IMR-90 (cell line): ENCODE measurements around the gene YIPF1.

ENCODE experiments used
- CTCF ChIP-seq: conservative IDR thresholded peaks from 2 replicates; pipeline ENCODE4 v1.5.1; 2012; ENCODE audit warnings: mild to moderate bottlenecking, low read depth, low read length, improper control_type of control experiment
- MAZ ChIP-seq: IDR thresholded peaks from 2 replicates; pipeline ENCODE4 v1.6.1; 2012; ENCODE audit warnings: low read depth, mild to moderate bottlenecking, low read length, improper control_type of control experiment, moderate library complexity, borderline replicate concordance
- NFE2L2 ChIP-seq: fragments of 150-350 bp; IDR thresholded peaks from 2 replicates; pipeline ENCODE4 v1.6.1; 2016; ENCODE audit warnings: low read depth, mild to moderate bottlenecking, low read length
- POLR2A ChIP-seq: IDR thresholded peaks from 2 replicates; pipeline ENCODE4 v1.6.1; 2012; ENCODE audit warnings: mild to moderate bottlenecking, low read depth, low read length
- RAD21 ChIP-seq: IDR thresholded peaks from 2 replicates; pipeline ENCODE4 v1.6.1; 2012; ENCODE audit warnings: low read length, improper control_type of control experiment
- RFX5 ChIP-seq: IDR thresholded peaks from 2 replicates; pipeline ENCODE4 v1.8.0; 2012; ENCODE audit warnings: low read depth, mild to moderate bottlenecking, low read length, moderate library complexity
- USF2 ChIP-seq: fragments of 150-350 bp; IDR thresholded peaks from 2 replicates; pipeline ENCODE4 v1.6.1; 2017; ENCODE audit warnings: mild to moderate bottlenecking, antibody characterized with exemption, low read length, low read depth

DNA sequence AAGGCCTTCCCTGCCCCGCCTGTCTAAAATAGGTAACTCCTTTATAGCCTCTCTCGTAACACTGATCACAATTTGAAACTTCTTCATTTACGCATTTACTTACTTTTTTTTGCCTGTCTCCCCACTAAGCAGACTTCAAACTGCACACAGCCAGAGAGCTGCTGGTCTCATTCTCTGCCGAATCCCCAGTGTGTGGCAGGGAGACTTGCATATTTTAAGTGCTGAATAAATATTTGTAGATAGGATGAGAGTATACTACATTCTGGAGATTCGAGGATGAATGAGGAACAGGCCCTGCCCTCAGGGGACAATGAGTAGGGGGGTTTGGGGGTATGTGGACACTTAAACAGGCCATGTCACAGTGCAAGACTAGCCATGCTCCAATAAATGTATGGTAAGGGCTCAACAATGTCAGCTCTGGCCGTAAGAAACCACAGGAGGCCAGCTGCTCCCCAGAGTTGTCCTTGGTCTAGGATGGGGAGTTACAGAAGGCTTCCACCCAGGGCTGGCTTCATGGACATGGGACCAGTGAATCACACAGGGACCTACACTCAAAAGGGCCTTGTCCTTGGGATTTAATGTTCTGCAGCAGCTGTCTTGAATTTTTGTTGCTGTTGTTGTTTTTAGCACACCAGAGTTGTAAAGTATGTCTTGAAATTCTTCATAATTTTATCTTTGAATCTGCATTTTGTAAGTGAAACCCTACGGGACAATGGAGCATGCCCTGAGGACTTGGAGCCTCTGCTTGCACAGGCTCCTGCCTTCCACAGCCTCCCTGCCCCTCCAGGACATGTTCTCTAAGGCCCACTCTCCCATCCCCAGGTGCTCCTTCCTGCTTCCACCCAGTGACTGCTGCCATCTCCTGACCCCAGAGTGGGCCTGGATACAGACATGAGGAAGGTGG, 12.9 kb upstream of the YIPF1 start:
- TF ChIP-seq POLR2A (no peak), CTCF (no peak), RAD21 (no peak), RFX5 (no peak), NFE2L2 (no peak), USF2 (no peak), MAZ (no peak)
